OCI-LY7 (cell line): ENCODE data around the gene CCL27. TPM values are rescaled to one million over a fixed set of nuclear protein-coding genes. Genes with fewer than 3 reads are reported as not detected.

Source experiments
- BruUV-seq: library from RNA; stranded (reverse); fragments of 400-500 nt; replicated peaks from 2 replicates; lab custom pipeline; 2021; lab: Mats Ljungman, UMichigan
- CTCF ChIA-PET: fragments of 300-600 bp; sonication (Branson Sonifier 250); formaldehyde crosslinking; loops from one replicate; lab custom pipeline; 2022; ENCODE audit warnings: antibody characterized with exemption; ENCODE audit not compliant: unreplicated experiment; lab: Charles Lee
- POLR2A ChIA-PET: fragments of 300-600 bp; sonication (Branson Sonifier 250); formaldehyde crosslinking; loops from one replicate; lab custom pipeline; 2022; ENCODE audit warnings: antibody characterized with exemption; lab: Charles Lee
- DNase-seq: peaks from one replicate; pipeline ENCODE4 v3.0.0-alpha.2; 2015; ENCODE audit warnings: low spot score
- H2AFZ ChIP-seq: fragments of 200-600 bp; sonication (generic), shearing (Covaris generic); 2 replicates; pipeline ENCODE4 v1.6.1; 2014; ENCODE audit warnings: mild to moderate bottlenecking, antibody characterized with exemption, low read length, moderate library complexity
- H3K27ac ChIP-seq: fragments of 200-600 bp; sonication (generic); 2 replicates; pipeline ENCODE4 v1.5.1; 2014; ENCODE audit warnings: mixed run types, low read depth, mild to moderate bottlenecking, moderate library complexity, low read length, inconsistent platforms; ENCODE audit not compliant: poor library complexity, severe bottlenecking
- H3K36me3 ChIP-seq: fragments of 200-600 bp; sonication (generic); 2 replicates; pipeline ENCODE4 v1.6.1; 2014; ENCODE audit warnings: mild to moderate bottlenecking, antibody characterized with exemption, low read length, moderate library complexity, mixed read lengths; ENCODE audit not compliant: insufficient read depth
- H3K4me1 ChIP-seq: fragments of 200-600 bp; sonication (generic); 2 replicates; pipeline ENCODE4 v1.5.1; 2014; ENCODE audit warnings: mild to moderate bottlenecking, low read length; ENCODE audit not compliant: insufficient read depth, poor library complexity, severe bottlenecking
- H3K4me2 ChIP-seq: fragments of 200-600 bp; sonication (generic); 2 replicates; pipeline ENCODE4 v1.6.1; 2014; ENCODE audit warnings: mild to moderate bottlenecking, low read length
- H3K4me3 ChIP-seq: fragments of 200-600 bp; sonication (generic); 2 replicates; pipeline ENCODE4 v1.5.1; 2014; ENCODE audit warnings: mild to moderate bottlenecking, low read depth, low read length; ENCODE audit not compliant: poor library complexity, severe bottlenecking
- H3K79me2 ChIP-seq: fragments of 200-600 bp; sonication (generic); 2 replicates; pipeline ENCODE4 v1.6.1; 2016; ENCODE audit warnings: low read depth, mild to moderate bottlenecking, low read length, moderate library complexity, mixed read lengths; ENCODE audit not compliant: insufficient read depth
- H3K9me2 ChIP-seq: fragments of 200-600 bp; sonication (generic); 2 replicates; pipeline ENCODE4 v1.6.1; 2016; ENCODE audit warnings: mild to moderate bottlenecking, low read length, mixed read lengths; ENCODE audit not compliant: insufficient read depth
- H3K9me3 ChIP-seq: fragments of 200-600 bp; sonication (generic); 2 replicates; pipeline ENCODE4 v1.6.1; 2014; ENCODE audit warnings: mild to moderate bottlenecking, mixed run types, low read length, mixed read lengths
- H4K20me1 ChIP-seq: fragments of 200-600 bp; sonication (generic); 2 replicates; pipeline ENCODE4 v1.6.1; 2014; ENCODE audit warnings: mild to moderate bottlenecking, antibody characterized with exemption, low read length, moderate library complexity, mixed read lengths; ENCODE audit not compliant: insufficient read depth
- CTCF ChIP-seq: fragments of 200-600 bp; sonication (generic); conservative IDR thresholded peaks from 2 replicates; pipeline ENCODE4 v1.5.1; 2014; ENCODE audit warnings: mild to moderate bottlenecking, antibody characterized with exemption, low read length, moderate library complexity, mixed read lengths
- EZH2phosphoT487 ChIP-seq: fragments of 200-600 bp; sonication (generic); IDR thresholded peaks from 2 replicates; pipeline ENCODE4 v1.6.1; 2018; ENCODE audit warnings: low read depth, borderline replicate concordance, mild to moderate bottlenecking, mixed run types, antibody characterized with exemption, low read length, moderate library complexity, mixed read lengths
- intact Hi-C: fragments of 100-400 bp; cut with micrococcal nuclease; formaldehyde crosslinking; loops from one replicate; pipeline ENCODE4 v1.10.0; 2022; ENCODE audit not compliant: unreplicated experiment
- total RNA-seq, 2 experiments: library from RNA; depleted of rRNA in 1 of 2; stranded (reverse); fragments of >200 nt in 1 of 2; shearing (Covaris generic) in 1 of 2; gene quantifications; 2 replicates each; pipeline ENCODE4 v1.2.3, GENCODE V29; 2014 to 2022

CCL27 gene
- total RNA-seq, 2 experiments from 2014 or later: 0.42 TPM; not detected in 1

- DNase-seq: peak; percentile 93
- H4K20me1 ChIP-seq: no peaks in the 10 kb centered on the region
- intact Hi-C loops: loop anchor here (1.0 kb wide), 2 partner anchors 8 to 19 kb away; no protein-coding TSS in a partner anchor
- peak within 1 kb of the TSS; percentile 84 for H3K4me2 ChIP-seq
- peak within 1 kb of the TSS; percentile 77 for H2AFZ ChIP-seq
- H3K36me3 ChIP-seq: peaks cover 23% of the 10 kb centered on the region
- H3K9me3 ChIP-seq: no peaks in the 10 kb centered on the region
- H3K79me2 ChIP-seq: peaks cover 11% of the 10 kb centered on the region; the same call in 1 of the 2 replicates
- peak within 1 kb of the TSS; percentile 65 for H3K27ac ChIP-seq
- POLR2A ChIA-PET: interaction anchor here (0.6 to 5.2 kb wide), 8 partner anchors 10 to 515 kb away, joined by 3 to 66 read pairs (median 4); partner anchors contain the start of genes ARID3C, DCTN3 and SIGMAR1
- CTCF ChIA-PET: interaction anchor here (0.5 to 3.5 kb wide), 8 partner anchors 9 to 515 kb away, joined by 3 to 35 read pairs (median 4); partner anchors contain the start of genes CCL27 and SIGMAR1
- peaks cover 21% of the 10 kb centered on the region for H3K4me1 ChIP-seq
- TSS peak; percentile 57 for BruUV-seq
- TF ChIP-seq EZH2phosphoT487 (no peak), CTCF (peak; percentile 80)
- H3K4me3 ChIP-seq: peak within 1 kb of the TSS; percentile 80
- no peaks in the 10 kb centered on the region for H3K9me2 ChIP-seq
Measured at GRCh38 chr9:34646211-34647083, 16.0 kb downstream of the CCL27 start, which contains the start of gene GALT. GALT (plus strand) TSS chr9:34646675; CDS start chr9:34646705, 30 bp downstream.

- POLR2A ChIA-PET: interaction anchor here (0.6 to 5.2 kb wide), 3 partner anchors 8 to 475 kb away, joined by 3 to 66 read pairs (median 3); partner anchors contain the start of gene SIGMAR1
- intact Hi-C loops: no loop called here
Measured at GRCh38 chr9:34644766-34645314, 17.6 kb downstream of the CCL27 start.

More at GRCh38 chr9:34644766-34645314, 17.6 kb downstream of the CCL27 start:
- Histone ChIP-seq H4K20me1 (no peaks in the 10 kb centered on the region), H3K4me3 (no peak overlapping the region), H3K9me3 (no peaks in the 10 kb centered on the region), H3K79me2 (peaks cover 11% of the 10 kb centered on the region; the same call in 1 of the 2 replicates), H3K9me2 (no peaks in the 10 kb centered on the region), H2AFZ (no peak overlapping the region), H3K27ac (no peak overlapping the region), H3K4me1 (peaks cover 21% of the 10 kb centered on the region), H3K36me3 (peaks cover 19% of the 10 kb centered on the region), H3K4me2 (no peak overlapping the region)
- TF ChIP-seq CTCF (no peak), EZH2phosphoT487 (no peak)
- CTCF ChIA-PET: no interaction called here
- no peak for DNase-seq
- no TSS peak for BruUV-seq
